SJCRH30 (cell line): ENCODE measurements around the gene PLAAT3. TPM values are rescaled to one million over a fixed set of nuclear protein-coding genes. Genes with fewer than 3 reads are reported as not detected.
"Not testable (repeated sequence)": the region's sequence is repeated elsewhere in the genome, so short reads cannot be mapped to it uniquely, and the experiment has no call there.

Experiments
- DNase-seq, 2 experiments: peaks; one replicate each; pipeline ENCODE4 v3.0.0-alpha.2; 2015 to 2020
- H3K27ac ChIP-seq: fragments of 250-450 bp; sonication (Bioruptor Pico); 2 replicates; pipeline ENCODE4 v1.5.1; 2020; ENCODE audit warnings: mild to moderate bottlenecking, moderate library complexity
- H3K27me3 ChIP-seq: fragments of 250-450 bp; sonication (Bioruptor Pico); 2 replicates; pipeline ENCODE4 v1.5.1; 2020; ENCODE audit warnings: mild to moderate bottlenecking, moderate library complexity
- H3K36me3 ChIP-seq: fragments of 250-450 bp; sonication (Bioruptor Pico); 2 replicates; pipeline ENCODE4 v1.5.1; 2020; ENCODE audit warnings: mild to moderate bottlenecking, moderate library complexity
- H3K4me1 ChIP-seq: fragments of 250-450 bp; sonication (Bioruptor Pico); 2 replicates; pipeline ENCODE4 v1.5.1; 2020; ENCODE audit warnings: mild to moderate bottlenecking, moderate library complexity
- H3K4me3 ChIP-seq: fragments of 250-450 bp; sonication (Bioruptor Pico); 2 replicates; pipeline ENCODE4 v1.5.1; 2020; ENCODE audit warnings: mild to moderate bottlenecking, moderate library complexity
- H3K9me3 ChIP-seq: fragments of 250-450 bp; sonication (Bioruptor Pico); replicated peaks from 2 replicates; pipeline ENCODE4 v1.5.1; 2020; ENCODE audit warnings: mild to moderate bottlenecking, moderate library complexity
- total RNA-seq: library from RNA; depleted of rRNA; stranded (reverse); fragments of >200 nt; shearing (Covaris generic); gene quantifications from 2 replicates; pipeline ENCODE4 v1.2.3, GENCODE V29; 2014

The PLAAT3 gene
- total RNA-seq, 1 experiment from 2014 or later: 7.7 TPM

DNA sequence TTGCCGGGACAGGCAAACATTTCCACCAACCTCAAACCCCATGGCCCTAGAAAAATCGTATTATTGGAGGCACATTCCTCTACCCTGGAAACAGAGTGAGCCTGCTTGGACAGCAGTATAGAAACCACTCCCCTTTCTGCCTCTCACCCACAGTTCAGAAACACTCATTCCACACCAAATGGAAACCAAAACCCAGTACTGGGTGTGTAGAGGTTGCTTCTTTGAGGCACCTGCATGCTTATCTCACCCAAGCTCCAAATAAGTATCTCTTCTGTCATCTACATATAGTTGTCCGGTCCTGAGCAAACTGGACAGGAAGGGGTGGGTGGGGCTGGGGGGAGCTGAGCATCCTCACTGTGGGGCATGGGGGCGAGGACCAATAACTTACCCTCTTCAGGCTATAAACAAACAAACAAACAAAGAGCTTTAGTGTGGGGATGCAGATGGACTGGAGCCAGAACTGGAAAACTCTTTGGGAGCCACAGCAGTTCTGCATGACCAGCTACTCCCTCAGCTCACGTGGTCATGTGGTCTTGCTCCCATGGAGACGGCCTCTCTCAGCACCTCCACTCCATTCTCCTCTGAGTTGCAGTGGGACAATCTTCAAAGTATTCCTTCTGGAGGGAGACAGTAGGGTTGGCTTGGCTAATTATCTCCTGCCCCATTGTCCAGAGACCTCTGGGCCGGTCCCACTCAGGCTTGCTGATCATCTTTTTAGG is 50.0 kb downstream of the PLAAT3 start:
- no peak for DNase-seq
- H3K4me3 ChIP-seq: no peak overlapping the region
- no peak overlapping the region for H3K27ac ChIP-seq
- H3K27me3 ChIP-seq: no peaks in the 10 kb centered on the region
- H3K4me1 ChIP-seq: peaks cover 4% of the 10 kb centered on the region
- no peaks in the 10 kb centered on the region for H3K9me3 ChIP-seq
- no peaks in the 10 kb centered on the region for H3K36me3 ChIP-seq

GRCh38 chr11:63563201-63564055 is 50.8 kb downstream of the PLAAT3 start, which contains the start of gene PLAAT2:
Gene PLAAT2, minus strand, starts transcription at chr11:63563379. Its CDS starts 55 bp downstream, at chr11:63563324.
- no peak for DNase-seq
- H3K27ac ChIP-seq: no peak within 1 kb of the TSS
- no peaks in the 10 kb centered on the region for H3K27me3 ChIP-seq
- H3K36me3 ChIP-seq: no peaks in the 10 kb centered on the region
- H3K9me3 ChIP-seq: no peaks in the 10 kb centered on the region
- peaks cover 4% of the 10 kb centered on the region for H3K4me1 ChIP-seq
- H3K4me3 ChIP-seq: no peak within 1 kb of the TSS

- Histone ChIP-seq H3K9me3 (no peaks in the 10 kb centered on the region), H3K4me1 (no peaks in the 10 kb centered on the region), H3K4me3 (no peak overlapping the region), H3K36me3 (no peaks in the 10 kb centered on the region), H3K27me3 (no peaks in the 10 kb centered on the region), H3K27ac (no peak overlapping the region)
- DNase-seq: no peak
Measured at GRCh38 chr11:63560506-63561180, 53.6 kb downstream of the PLAAT3 start.

GRCh38 chr11:63558459-63559157 is 55.6 kb downstream of the PLAAT3 start:
- Histone ChIP-seq H3K4me1 (peaks cover 3% of the 10 kb centered on the region; the same call in 1 of the 2 replicates), H3K27ac (no peak overlapping the region), H3K9me3 (no peaks in the 10 kb centered on the region), H3K27me3 (no peaks in the 10 kb centered on the region), H3K4me3 (no peak overlapping the region), H3K36me3 (no peaks in the 10 kb centered on the region)
- no peak for DNase-seq

DNA sequence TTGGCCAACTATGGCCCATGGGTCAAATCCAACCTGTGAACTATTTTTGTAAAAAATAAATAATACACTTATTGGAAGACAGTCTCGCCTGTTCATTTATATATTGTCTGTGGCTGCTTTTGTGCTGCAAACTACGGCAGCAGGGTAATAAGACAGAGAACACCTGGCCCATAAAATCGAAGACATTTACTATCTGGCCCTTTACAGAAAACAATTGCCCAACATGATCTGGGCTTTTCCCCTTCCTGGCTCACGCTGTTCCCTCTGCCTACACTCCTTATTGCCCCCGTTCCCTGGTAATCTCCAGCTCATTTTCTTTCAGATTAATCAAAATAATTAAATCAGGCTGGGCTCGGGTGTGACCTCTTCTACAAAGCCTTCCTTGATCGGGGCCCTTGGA is 56.7 kb downstream of the PLAAT3 start:
- H3K27me3 ChIP-seq: no peaks in the 10 kb centered on the region
- no peaks in the 10 kb centered on the region for H3K9me3 ChIP-seq
- H3K36me3 ChIP-seq: no peaks in the 10 kb centered on the region
- peaks cover 3% of the 10 kb centered on the region; the same call in 1 of the 2 replicates for H3K4me1 ChIP-seq
- H3K4me3 ChIP-seq: no peak overlapping the region
- no peak for DNase-seq
- H3K27ac ChIP-seq: no peak overlapping the region

DNA sequence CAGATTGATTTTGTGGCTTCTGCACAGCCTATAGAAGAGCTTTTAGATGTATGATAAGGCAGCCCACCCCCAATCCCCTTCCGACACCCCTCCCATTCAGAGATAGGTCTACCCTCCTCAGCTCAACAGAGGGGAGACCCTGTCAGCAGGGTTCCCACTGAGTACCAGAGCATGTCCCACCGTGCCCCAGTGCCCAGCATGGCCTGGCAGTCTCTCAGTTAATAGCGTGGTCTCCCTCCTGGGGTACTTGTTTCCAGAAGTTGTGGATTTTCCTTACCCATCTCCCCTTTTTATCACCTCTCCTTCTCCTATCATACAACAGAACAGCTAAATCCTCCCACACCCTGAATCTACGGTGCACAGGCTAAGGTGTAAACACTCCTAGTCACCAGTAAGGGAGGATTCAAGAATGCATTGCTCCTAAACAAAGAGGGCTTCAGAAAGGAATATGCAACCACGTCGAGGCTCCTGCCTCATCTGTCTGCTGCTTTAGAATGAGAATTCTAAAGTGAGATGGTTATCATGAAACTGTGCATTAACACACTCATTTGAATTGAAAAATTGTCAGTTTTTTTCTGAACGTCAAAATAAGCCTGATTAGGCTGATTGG is 57.7 kb downstream of the PLAAT3 start:
- H3K27ac ChIP-seq: no peak overlapping the region
- H3K27me3 ChIP-seq: no peaks in the 10 kb centered on the region
- H3K4me3 ChIP-seq: no peak overlapping the region
- peaks cover 7% of the 10 kb centered on the region for H3K4me1 ChIP-seq
- no peaks in the 10 kb centered on the region for H3K36me3 ChIP-seq
- DNase-seq: no peak
- no peaks in the 10 kb centered on the region for H3K9me3 ChIP-seq

GRCh38 chr11:63554877-63555223 is 59.4 kb downstream of the PLAAT3 start:
- Histone ChIP-seq H3K27me3 (no peaks in the 10 kb centered on the region), H3K4me3 (no peak overlapping the region), H3K9me3 (no peaks in the 10 kb centered on the region), H3K4me1 (peaks cover 7% of the 10 kb centered on the region), H3K36me3 (no peaks in the 10 kb centered on the region), H3K27ac (no peak overlapping the region)
- DNase-seq: no peak

DNA sequence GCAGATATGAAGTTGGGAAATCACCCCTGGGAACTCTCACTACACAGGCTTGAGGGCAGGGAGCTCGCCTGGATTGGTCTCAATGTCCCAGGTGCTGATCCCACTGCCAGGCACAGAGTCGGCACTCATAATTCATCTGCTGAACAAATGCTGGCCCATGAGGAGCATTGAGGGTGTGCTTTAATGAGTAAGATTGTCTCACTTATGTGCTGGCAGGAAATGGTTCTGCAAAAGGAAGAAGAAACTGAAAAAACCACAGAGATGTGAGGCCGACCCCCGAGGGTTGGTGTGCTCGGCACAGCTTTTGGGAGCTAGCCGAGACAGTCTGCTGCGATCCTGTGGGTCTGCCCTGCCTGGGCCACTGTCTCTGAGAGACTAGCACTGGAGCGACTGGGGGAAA is 60.5 kb downstream of the PLAAT3 start:
- no peaks in the 10 kb centered on the region for H3K27me3 ChIP-seq
- no peak overlapping the region for H3K27ac ChIP-seq
- DNase-seq: no peak
- peaks cover 7% of the 10 kb centered on the region for H3K4me1 ChIP-seq
- H3K36me3 ChIP-seq: no peaks in the 10 kb centered on the region
- H3K4me3 ChIP-seq: no peak overlapping the region
- H3K9me3 ChIP-seq: no peaks in the 10 kb centered on the region

DNA sequence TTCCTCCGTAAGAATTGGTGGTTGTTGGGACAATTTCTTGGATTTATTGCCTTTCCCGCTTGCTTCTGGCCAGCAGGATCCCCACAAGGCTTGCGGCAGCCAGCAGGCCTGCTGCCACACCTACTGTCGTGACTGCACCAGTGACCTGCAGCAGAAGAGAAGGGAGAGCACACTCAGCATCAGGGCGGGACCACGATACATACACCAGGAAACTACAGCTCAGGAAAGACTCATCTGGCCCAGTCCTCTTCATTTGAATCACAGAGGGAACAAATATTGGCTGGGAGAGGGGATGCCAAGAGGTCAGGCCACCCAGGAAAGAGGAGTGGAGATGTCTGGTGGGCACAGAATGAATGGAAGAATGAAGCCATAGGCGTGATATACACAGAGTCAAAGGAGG is 61.3 kb downstream of the PLAAT3 start:
- Histone ChIP-seq H3K4me3 (no peak overlapping the region), H3K27ac (no peak overlapping the region)
- DNase-seq: no peak

DNA sequence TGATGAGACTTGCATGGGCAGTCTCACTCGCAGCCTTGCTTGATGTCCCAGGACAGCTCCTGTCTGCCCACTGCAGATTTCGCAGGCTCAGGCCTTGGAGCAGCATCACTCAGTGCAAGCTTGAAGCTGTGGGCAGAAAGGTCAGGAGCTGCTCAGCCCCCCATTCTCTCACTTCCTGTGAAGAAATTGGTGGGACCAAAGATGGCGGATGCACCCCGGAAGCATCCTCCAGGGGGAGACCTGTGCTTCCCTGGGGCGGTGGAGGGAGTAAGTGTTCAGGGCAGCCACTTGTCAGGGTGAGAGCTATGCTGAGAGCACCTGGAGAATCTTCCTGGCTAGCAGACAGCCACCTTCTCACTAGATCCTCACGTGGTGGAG is 62.4 kb downstream of the PLAAT3 start:
- H3K4me1 ChIP-seq: peaks cover 7% of the 10 kb centered on the region
- H3K4me3 ChIP-seq: peak overlapping the region; percentile 48
- no peaks in the 10 kb centered on the region for H3K9me3 ChIP-seq
- H3K27me3 ChIP-seq: no peaks in the 10 kb centered on the region
- H3K36me3 ChIP-seq: no peaks in the 10 kb centered on the region
- DNase-seq: no peak
- H3K27ac ChIP-seq: peak overlapping the region; percentile 38

More for the DNA sequence above, 61.3 kb downstream of the PLAAT3 start:
- Histone ChIP-seq H3K9me3 (no peaks in the 10 kb centered on the region), H3K4me1 (peaks cover 7% of the 10 kb centered on the region), H3K36me3 (no peaks in the 10 kb centered on the region), H3K27me3 (no peaks in the 10 kb centered on the region)

GRCh38 chr11:63551091-63551888 is 62.9 kb downstream of the PLAAT3 start:
- H3K4me1 ChIP-seq: peaks cover 7% of the 10 kb centered on the region
- H3K9me3 ChIP-seq: no peaks in the 10 kb centered on the region
- H3K27me3 ChIP-seq: no peaks in the 10 kb centered on the region
- peak overlapping the region; percentile 38 for H3K27ac ChIP-seq
- peak; percentile 49 to 72 for DNase-seq
- H3K4me3 ChIP-seq: peak overlapping the region; percentile 48
- H3K36me3 ChIP-seq: no peaks in the 10 kb centered on the region

DNA sequence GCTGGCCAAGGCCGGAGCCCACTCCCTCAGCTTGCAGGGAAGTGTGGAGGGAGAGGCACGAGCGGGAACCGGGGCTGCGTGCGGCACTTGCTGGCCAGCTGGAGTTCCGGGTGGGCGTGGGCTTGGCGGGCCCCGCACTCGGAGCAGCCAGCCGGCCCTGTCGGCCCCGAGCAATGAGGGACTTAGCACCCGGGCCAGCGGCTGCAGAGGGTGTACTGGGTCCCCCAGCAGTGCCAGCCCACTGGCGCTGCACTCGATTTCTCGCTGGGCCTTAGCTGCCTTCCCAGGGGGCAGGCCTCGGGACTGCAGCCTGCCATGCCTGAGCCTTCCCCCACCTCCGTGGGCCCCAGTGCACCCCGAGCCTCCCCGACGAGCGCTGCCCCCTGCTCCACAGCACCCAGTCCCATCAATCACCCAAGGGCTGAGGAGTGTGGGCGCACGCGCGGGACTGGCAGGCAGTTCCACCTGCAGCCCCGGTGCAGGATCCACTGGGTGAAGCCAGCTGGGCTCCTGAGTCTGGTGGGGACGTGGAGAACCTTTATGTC is 64.0 kb downstream of the PLAAT3 start:
- not testable (repeated sequence) for H3K9me3 ChIP-seq, H3K27me3 ChIP-seq, H3K4me3 ChIP-seq, H3K4me1 ChIP-seq, H3K27ac ChIP-seq, H3K36me3 ChIP-seq, DNase-seq

- Histone ChIP-seq H3K4me3 (no peak overlapping the region), H3K4me1 (peaks cover 3% of the 10 kb centered on the region; the same call in 1 of the 2 replicates), H3K27me3 (no peaks in the 10 kb centered on the region), H3K36me3 (no peaks in the 10 kb centered on the region), H3K27ac (no peak overlapping the region), H3K9me3 (no peaks in the 10 kb centered on the region)
- DNase-seq: peak in 1 of 2 experiments; percentile 33
Measured at GRCh38 chr11:63549411-63549810, 64.8 kb downstream of the PLAAT3 start.
